OCI-LY1 (cell line): Measurements from ENCODE around the gene THAP12.

Experiments used
- H2AFZ ChIP-seq: fragments of 200-600 bp; sonication (generic), shearing (Covaris generic); 2 replicates; pipeline ENCODE4 v1.6.0; 2014; ENCODE audit warnings: antibody characterized with exemption, mild to moderate bottlenecking, low read length
- H3F3A ChIP-seq: fragments of 200-600 bp; sonication (generic), shearing (Covaris generic); 2 replicates; pipeline ENCODE4 v1.6.0; 2014; ENCODE audit warnings: mild to moderate bottlenecking, antibody characterized with exemption, low read length, moderate library complexity; ENCODE audit not compliant: insufficient read depth
- H3K27ac ChIP-seq: fragments of 200-600 bp; sonication (generic); 2 replicates; pipeline ENCODE4 v1.5.1; 2014; ENCODE audit warnings: low read length, mixed run types, mild to moderate bottlenecking, low read depth; ENCODE audit not compliant: poor library complexity, severe bottlenecking
- H3K27me3 ChIP-seq: fragments of 200-600 bp; sonication (generic); 2 replicates; pipeline ENCODE4 v1.6.0; 2014; ENCODE audit warnings: antibody characterized with exemption, mild to moderate bottlenecking, low read length, moderate library complexity; ENCODE audit not compliant: insufficient read depth
- H3K36me3 ChIP-seq: fragments of 200-600 bp; sonication (generic); 2 replicates; pipeline ENCODE4 v1.6.1; 2014; ENCODE audit warnings: mild to moderate bottlenecking, antibody characterized with exemption, low read length, moderate library complexity, mixed read lengths; ENCODE audit not compliant: insufficient read depth
- H3K4me1 ChIP-seq: fragments of 200-600 bp; sonication (generic); 2 replicates; pipeline ENCODE4 v1.5.1; 2014; ENCODE audit warnings: mild to moderate bottlenecking, low read length, moderate library complexity; ENCODE audit not compliant: insufficient read depth, severe bottlenecking
- H3K4me2 ChIP-seq: fragments of 200-600 bp; sonication (generic), shearing (Covaris generic); 2 replicates; pipeline ENCODE4 v1.6.1; 2014; ENCODE audit warnings: low read length
- H3K4me3 ChIP-seq: fragments of 200-600 bp; sonication (generic); 2 replicates; pipeline ENCODE4 v1.5.1; 2014; ENCODE audit warnings: low read length, low read depth, mild to moderate bottlenecking, mixed read lengths; ENCODE audit not compliant: poor library complexity, severe bottlenecking
- H3K79me2 ChIP-seq: fragments of 200-600 bp; shearing (Covaris generic); 2 replicates; pipeline ENCODE4 v1.6.1; 2016; ENCODE audit warnings: mixed run types, low read length, mixed read lengths; ENCODE audit not compliant: insufficient read depth
- H3K9ac ChIP-seq: fragments of 200-600 bp; sonication (generic), shearing (Covaris generic); 2 replicates; pipeline ENCODE4 v1.6.1; 2014; ENCODE audit warnings: mild to moderate bottlenecking, low read length, mixed read lengths
- H3K9me2 ChIP-seq: fragments of 200-600 bp; sonication (generic), shearing (Covaris generic); 2 replicates; pipeline ENCODE4 v1.6.1; 2014; ENCODE audit warnings: low read depth, mild to moderate bottlenecking, low read length, mixed read lengths
- H3K9me3 ChIP-seq: fragments of 200-600 bp; shearing (Covaris generic); 2 replicates; pipeline ENCODE4 v1.6.1; 2014; ENCODE audit warnings: low read length, mixed read lengths
- H4K20me1 ChIP-seq: fragments of 200-600 bp; sonication (generic), shearing (Covaris generic); 2 replicates; pipeline ENCODE4 v1.6.0; 2016; ENCODE audit warnings: mild to moderate bottlenecking, low read length; ENCODE audit not compliant: insufficient read depth
- CTCF ChIP-seq: fragments of 200-600 bp; sonication (generic), shearing (Covaris generic); IDR thresholded peaks from 2 replicates; pipeline ENCODE4 v1.5.1; 2017; ENCODE audit warnings: mild to moderate bottlenecking, antibody characterized with exemption, low read length, moderate library complexity, mixed read lengths
- EZH2 ChIP-seq: fragments of 200-600 bp; sonication (generic), shearing (Covaris generic); IDR thresholded peaks from 2 replicates; pipeline ENCODE4 v1.8.0; 2017; ENCODE audit warnings: borderline replicate concordance, mixed run types, mild to moderate bottlenecking, antibody characterized with exemption, low read length, moderate library complexity, mixed read lengths

The THAP12 gene

GRCh38 chr11:76361776-76362175, 19.2 kb downstream of the THAP12 start:
- Histone ChIP-seq H2AFZ (no peak overlapping the region), H3K4me2 (no peak overlapping the region), H3K4me3 (no peak overlapping the region), H3K79me2 (peaks cover 13% of the 10 kb centered on the region), H3K27me3 (no peaks in the 10 kb centered on the region), H3K9me2 (no peaks in the 10 kb centered on the region), H3K27ac (no peak overlapping the region), H3K4me1 (peaks cover 21% of the 10 kb centered on the region), H3F3A (no peaks in the 10 kb centered on the region), H4K20me1 (no peaks in the 10 kb centered on the region), H3K36me3 (peaks cover 61% of the 10 kb centered on the region), H3K9me3 (no peaks in the 10 kb centered on the region), H3K9ac (no peak overlapping the region)
- no peak for TF ChIP-seq EZH2
- TF ChIP-seq CTCF: no peak

- no peak for TF ChIP-seq EZH2
- TF ChIP-seq CTCF: no peak
- peaks cover 10% of the 10 kb centered on the region; the same call in 1 of the 2 replicates for H3K79me2 ChIP-seq
Observed at GRCh38 chr11:76361374-76361773, 19.6 kb downstream of the THAP12 start.

GRCh38 chr11:76355172-76355571, 25.8 kb downstream of the THAP12 start:
- H3K9me2 ChIP-seq: no peaks in the 10 kb centered on the region
- no peaks in the 10 kb centered on the region for H3K4me1 ChIP-seq
- H3K36me3 ChIP-seq: peaks cover 73% of the 10 kb centered on the region
- no peaks in the 10 kb centered on the region for H3K79me2 ChIP-seq
- no peak overlapping the region for H3K9ac ChIP-seq
- no peak overlapping the region for H3K4me2 ChIP-seq
- no peak overlapping the region for H3K27ac ChIP-seq
- H3K27me3 ChIP-seq: no peaks in the 10 kb centered on the region
- no peak overlapping the region for H3K4me3 ChIP-seq
- H2AFZ ChIP-seq: no peak overlapping the region
- no peaks in the 10 kb centered on the region for H3F3A ChIP-seq
- peaks cover 11% of the 10 kb centered on the region for H3K9me3 ChIP-seq
- no peaks in the 10 kb centered on the region for H4K20me1 ChIP-seq
- no peak for TF ChIP-seq EZH2

More at GRCh38 chr11:76361374-76361773, 19.6 kb downstream of the THAP12 start:
- H3K27ac ChIP-seq: no peak overlapping the region
- no peaks in the 10 kb centered on the region for H3K9me3 ChIP-seq
- peaks cover 17% of the 10 kb centered on the region for H3K4me1 ChIP-seq
- H3K4me2 ChIP-seq: no peak overlapping the region
- H3K4me3 ChIP-seq: no peak overlapping the region
- H2AFZ ChIP-seq: no peak overlapping the region
- H3K36me3 ChIP-seq: peaks cover 65% of the 10 kb centered on the region
- no peaks in the 10 kb centered on the region for H4K20me1 ChIP-seq
- no peak overlapping the region for H3K9ac ChIP-seq
- no peaks in the 10 kb centered on the region for H3K9me2 ChIP-seq
- no peaks in the 10 kb centered on the region for H3K27me3 ChIP-seq
- no peaks in the 10 kb centered on the region for H3F3A ChIP-seq

GRCh38 chr11:76348348-76348747, 32.6 kb downstream of the THAP12 start:
- H3K4me3 ChIP-seq: no peak overlapping the region
- H3K9me2 ChIP-seq: no peaks in the 10 kb centered on the region
- H2AFZ ChIP-seq: no peak overlapping the region
- H3K4me1 ChIP-seq: no peaks in the 10 kb centered on the region
- H3K27me3 ChIP-seq: no peaks in the 10 kb centered on the region
- H3K9ac ChIP-seq: no peak overlapping the region
- H4K20me1 ChIP-seq: no peaks in the 10 kb centered on the region
- H3K36me3 ChIP-seq: peaks cover 16% of the 10 kb centered on the region
- H3K27ac ChIP-seq: no peak overlapping the region
- no peak overlapping the region for H3K4me2 ChIP-seq
- H3K79me2 ChIP-seq: no peaks in the 10 kb centered on the region
- H3F3A ChIP-seq: no peaks in the 10 kb centered on the region
- no peak for TF ChIP-seq EZH2
- no peak for TF ChIP-seq CTCF
- no peaks in the 10 kb centered on the region for H3K9me3 ChIP-seq
